ENCODE measurements around the gene ATP8A2.

GRCh38 chr13:25765266-25765665 lies 393.5 kb downstream of the ATP8A2 start:
- TF ChIP-seq, protein P1, sequence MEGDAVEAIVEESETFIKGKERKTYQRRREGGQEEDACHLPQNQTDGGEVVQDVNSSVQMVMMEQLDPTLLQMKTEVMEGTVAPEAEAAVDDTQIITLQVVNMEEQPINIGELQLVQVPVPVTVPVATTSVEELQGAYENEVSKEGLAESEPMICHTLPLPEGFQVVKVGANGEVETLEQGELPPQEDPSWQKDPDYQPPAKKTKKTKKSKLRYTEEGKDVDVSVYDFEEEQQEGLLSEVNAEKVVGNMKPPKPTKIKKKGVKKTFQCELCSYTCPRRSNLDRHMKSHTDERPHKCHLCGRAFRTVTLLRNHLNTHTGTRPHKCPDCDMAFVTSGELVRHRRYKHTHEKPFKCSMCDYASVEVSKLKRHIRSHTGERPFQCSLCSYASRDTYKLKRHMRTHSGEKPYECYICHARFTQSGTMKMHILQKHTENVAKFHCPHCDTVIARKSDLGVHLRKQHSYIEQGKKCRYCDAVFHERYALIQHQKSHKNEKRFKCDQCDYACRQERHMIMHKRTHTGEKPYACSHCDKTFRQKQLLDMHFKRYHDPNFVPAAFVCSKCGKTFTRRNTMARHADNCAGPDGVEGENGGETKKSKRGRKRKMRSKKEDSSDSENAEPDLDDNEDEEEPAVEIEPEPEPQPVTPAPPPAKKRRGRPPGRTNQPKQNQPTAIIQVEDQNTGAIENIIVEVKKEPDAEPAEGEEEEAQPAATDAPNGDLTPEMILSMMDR (conservative IDR thresholded peaks at IDR 0.05), result no peak
- no peak for TF ChIP-seq EZH2 (IDR thresholded peaks at IDR 0.05; ENCODE audit: low read depth)
